Neural cell (in vitro differentiated cells): Measurements from ENCODE around the gene SIM1. TPM values are rescaled to one million over a fixed set of nuclear protein-coding genes. Genes with fewer than 3 reads are reported as not detected.

ENCODE experiments used
- H2AFZ ChIP-seq: fragments of 200-600, 300-800 bp; sonication (generic), shearing (Covaris generic); 2 replicates; pipeline ENCODE4 v1.6.0; 2014; ENCODE audit warnings: low read depth, mild to moderate bottlenecking, antibody characterized with exemption, low read length, moderate library complexity
- H3F3A ChIP-seq: fragments of 200-600 bp; shearing (Covaris generic); 2 replicates; pipeline ENCODE4 v1.6.1; 2016; ENCODE audit warnings: mild to moderate bottlenecking, moderate library complexity, mixed read lengths, antibody characterized with exemption, low read length; ENCODE audit not compliant: insufficient read depth, poor library complexity, severe bottlenecking
- H3K27ac ChIP-seq: fragments of 200-600, 300-800 bp; sonication (generic), shearing (Covaris generic); 2 replicates; pipeline ENCODE4 v1.5.1; 2014; ENCODE audit warnings: mild to moderate bottlenecking, low read length, moderate library complexity
- H3K27me3 ChIP-seq: fragments of 300-800, 200-600 bp; sonication (generic), shearing (Covaris generic); 2 replicates; pipeline ENCODE4 v1.6.0; 2014; ENCODE audit warnings: mild to moderate bottlenecking, low read depth, low read length, moderate library complexity; ENCODE audit not compliant: insufficient read depth
- H3K36me3 ChIP-seq: fragments of 300-800, 200-600 bp; sonication (generic), shearing (Covaris generic); 2 replicates; pipeline ENCODE4 v1.5.1; 2014; ENCODE audit warnings: mild to moderate bottlenecking, antibody characterized with exemption, low read length, moderate library complexity; ENCODE audit not compliant: insufficient read depth
- H3K4me2 ChIP-seq: fragments of 300-800, 200-600 bp; sonication (generic), shearing (Covaris generic); 2 replicates; pipeline ENCODE4 v1.6.0; 2014; ENCODE audit warnings: mild to moderate bottlenecking, low read length
- H3K4me3 ChIP-seq: fragments of 300-800, 200-600 bp; sonication (generic), shearing (Covaris generic); 2 replicates; pipeline ENCODE4 v1.5.1; 2014; ENCODE audit warnings: mild to moderate bottlenecking, low read length, moderate library complexity
- H3K79me2 ChIP-seq: fragments of 200-600 bp; shearing (Covaris generic); replicated peaks from 2 replicates; pipeline ENCODE4 v1.6.0; 2014; ENCODE audit warnings: mild to moderate bottlenecking, low read length, moderate library complexity; ENCODE audit not compliant: insufficient read depth
- H3K9ac ChIP-seq: fragments of 300-800, 200-600 bp; sonication (generic), shearing (Covaris generic); 2 replicates; pipeline ENCODE4 v1.6.1; 2016; ENCODE audit warnings: mild to moderate bottlenecking, low read length, mixed read lengths
- H3K9me2 ChIP-seq: fragments of 200-600 bp; shearing (Covaris generic); 2 replicates; pipeline ENCODE4 v1.6.1; 2016; ENCODE audit warnings: mild to moderate bottlenecking, low read length, mixed read lengths; ENCODE audit not compliant: insufficient read depth
- H3K9me3 ChIP-seq: fragments of 200-600, 300-800 bp; sonication (generic), shearing (Covaris generic); 2 replicates; pipeline ENCODE4 v1.6.1; 2016; ENCODE audit warnings: mild to moderate bottlenecking, mixed run types, low read length, moderate library complexity, mixed read lengths
- H4K20me1 ChIP-seq: fragments of 200-600 bp; shearing (Covaris generic); 2 replicates; pipeline ENCODE4 v1.6.1; 2016; ENCODE audit warnings: mild to moderate bottlenecking, mixed run types; ENCODE audit not compliant: insufficient read depth
- CTCF ChIP-seq: fragments of 450-650 bp; IDR thresholded peaks from 2 replicates; pipeline ENCODE4 v1.5.1; 2014; ENCODE audit warnings: antibody characterized with exemption, mild to moderate bottlenecking, moderate library complexity; ENCODE audit not compliant: poor library complexity, severe bottlenecking
- EP300 ChIP-seq: fragments of 450-650 bp; conservative IDR thresholded peaks from 2 replicates; pipeline ENCODE4 v1.6.1; 2014; ENCODE audit warnings: antibody characterized with exemption, mild to moderate bottlenecking, moderate library complexity; ENCODE audit not compliant: poor library complexity, severe bottlenecking
- EZH2 ChIP-seq: fragments of 200-600, 300-800 bp; shearing (Covaris generic), sonication (generic); IDR thresholded peaks from 2 replicates; pipeline ENCODE4 v1.6.1; 2014; ENCODE audit warnings: antibody characterized with exemption, low read length, borderline replicate concordance, mild to moderate bottlenecking; ENCODE audit not compliant: insufficient read depth, poor library complexity, severe bottlenecking
- MXI1 ChIP-seq: fragments of 450-650 bp; conservative IDR thresholded peaks from 2 replicates; pipeline ENCODE4 v1.6.1; 2014; ENCODE audit warnings: antibody characterized with exemption, mild to moderate bottlenecking; ENCODE audit not compliant: poor library complexity, severe bottlenecking
- POLR2AphosphoS5 ChIP-seq: IDR thresholded peaks from 2 replicates; pipeline ENCODE4 v1.6.1; 2012
- RAD21 ChIP-seq: fragments of 450-650 bp; conservative IDR thresholded peaks from 2 replicates; pipeline ENCODE4 v1.6.1; 2014; ENCODE audit warnings: antibody characterized with exemption, mild to moderate bottlenecking, moderate library complexity
- REST ChIP-seq: IDR thresholded peaks from 2 replicates; pipeline ENCODE4 v1.6.1; 2012; ENCODE audit warnings: borderline replicate concordance
- SMC3 ChIP-seq: fragments of 450-650 bp; conservative IDR thresholded peaks from 2 replicates; pipeline ENCODE4 v1.6.1; 2014; ENCODE audit warnings: antibody characterized with exemption, mild to moderate bottlenecking, moderate library complexity; ENCODE audit not compliant: poor library complexity
- TAF1 ChIP-seq: IDR thresholded peaks from 2 replicates; pipeline ENCODE4 v1.6.1; 2012; ENCODE audit warnings: low read depth
- polyA plus RNA-seq: library from polyadenylated mRNA; depleted of rRNA; stranded (reverse); fragments of >200 nt; gene quantifications from 2 replicates; pipeline ENCODE4 v1.2.3, GENCODE V29; 2014

Gene SIM1
- polyA plus RNA-seq, 1 donor from 2014 or later: not detected

DNA sequence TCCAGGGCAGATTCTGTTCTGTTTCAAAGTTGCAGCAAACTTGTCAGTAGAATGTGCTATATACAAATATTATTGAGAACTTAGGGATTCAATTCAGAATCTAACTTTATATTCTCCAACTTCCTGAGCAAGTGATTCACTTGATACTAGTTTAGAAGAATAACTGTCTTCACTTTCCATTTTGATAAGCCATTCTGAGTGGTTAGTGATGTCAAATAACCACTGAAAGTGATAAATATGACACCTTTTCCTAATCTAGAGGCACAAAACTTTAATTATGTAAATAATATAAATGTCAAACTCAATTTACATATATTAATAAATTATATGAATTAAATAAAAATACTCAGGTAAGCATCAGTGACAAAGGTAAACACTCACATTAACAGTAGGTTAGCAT is 20.5 kb upstream of the SIM1 start:
- H3F3A ChIP-seq: no peaks in the 10 kb centered on the region
- TF ChIP-seq EP300: no peak
- TF ChIP-seq SMC3: no peak
- no peak for TF ChIP-seq EZH2
- TF ChIP-seq TAF1: no peak
- TF ChIP-seq POLR2AphosphoS5: no peak
- no peak for TF ChIP-seq RAD21
- no peak for TF ChIP-seq MXI1
- no peak for TF ChIP-seq REST
- TF ChIP-seq CTCF: no peak
- no peaks in the 10 kb centered on the region for H3K79me2 ChIP-seq
- no peaks in the 10 kb centered on the region for H4K20me1 ChIP-seq
- H3K4me2 ChIP-seq: no peak overlapping the region
- H3K27ac ChIP-seq: no peak overlapping the region
- H3K9ac ChIP-seq: no peak overlapping the region
- H3K9me2 ChIP-seq: no peaks in the 10 kb centered on the region
- no peak overlapping the region for H3K4me3 ChIP-seq
- no peaks in the 10 kb centered on the region for H3K36me3 ChIP-seq
- no peak overlapping the region for H2AFZ ChIP-seq
- no peaks in the 10 kb centered on the region for H3K9me3 ChIP-seq
- no peaks in the 10 kb centered on the region for H3K27me3 ChIP-seq

DNA sequence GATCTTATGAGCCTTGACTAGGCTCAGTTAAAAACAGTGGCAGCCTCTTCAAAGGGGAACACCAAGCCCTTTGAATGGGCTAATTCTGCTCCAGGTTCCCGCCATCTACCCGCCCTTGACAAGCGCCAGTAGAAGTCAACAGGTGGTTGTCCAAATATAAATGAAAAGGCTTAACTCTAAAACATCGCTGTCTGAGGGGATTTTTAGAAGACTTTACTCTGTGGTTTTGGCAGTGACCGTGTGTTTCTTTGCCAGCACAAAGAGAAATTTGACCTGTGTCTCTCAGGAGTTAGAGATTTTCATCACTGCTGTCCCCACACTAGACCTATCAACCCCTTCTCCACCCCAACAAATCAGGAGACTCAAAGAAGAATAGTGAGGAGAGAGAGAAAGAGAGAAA is 19.8 kb upstream of the SIM1 start:
- no peaks in the 10 kb centered on the region for H3K9me3 ChIP-seq
- H3K27ac ChIP-seq: no peak overlapping the region
- H3K4me3 ChIP-seq: no peak overlapping the region
- H3K36me3 ChIP-seq: no peaks in the 10 kb centered on the region
- no peaks in the 10 kb centered on the region for H3K27me3 ChIP-seq
- TF ChIP-seq REST: no peak
- TF ChIP-seq MXI1: no peak
- no peak for TF ChIP-seq CTCF
- TF ChIP-seq EP300: no peak
- TF ChIP-seq RAD21: no peak
- no peak for TF ChIP-seq SMC3
- no peak for TF ChIP-seq TAF1
- no peak for TF ChIP-seq EZH2
- no peak for TF ChIP-seq POLR2AphosphoS5
- H4K20me1 ChIP-seq: no peaks in the 10 kb centered on the region
- no peaks in the 10 kb centered on the region for H3K9me2 ChIP-seq
- no peak overlapping the region for H2AFZ ChIP-seq
- no peak overlapping the region for H3K4me2 ChIP-seq
- no peaks in the 10 kb centered on the region for H3F3A ChIP-seq
- H3K9ac ChIP-seq: no peak overlapping the region
- no peaks in the 10 kb centered on the region for H3K79me2 ChIP-seq
